OCI-LY1 (cell line): ENCODE data around the gene USP48.

Experiments used
- CTCF ChIP-seq: fragments of 200-600 bp; sonication (generic), shearing (Covaris generic); IDR thresholded peaks from 2 replicates; pipeline ENCODE4 v1.5.1; 2017; ENCODE audit warnings: mild to moderate bottlenecking, antibody characterized with exemption, low read length, moderate library complexity, mixed read lengths
- EZH2 ChIP-seq: fragments of 200-600 bp; sonication (generic), shearing (Covaris generic); IDR thresholded peaks from 2 replicates; pipeline ENCODE4 v1.8.0; 2017; ENCODE audit warnings: borderline replicate concordance, mixed run types, mild to moderate bottlenecking, antibody characterized with exemption, low read length, moderate library complexity, mixed read lengths

DNA sequence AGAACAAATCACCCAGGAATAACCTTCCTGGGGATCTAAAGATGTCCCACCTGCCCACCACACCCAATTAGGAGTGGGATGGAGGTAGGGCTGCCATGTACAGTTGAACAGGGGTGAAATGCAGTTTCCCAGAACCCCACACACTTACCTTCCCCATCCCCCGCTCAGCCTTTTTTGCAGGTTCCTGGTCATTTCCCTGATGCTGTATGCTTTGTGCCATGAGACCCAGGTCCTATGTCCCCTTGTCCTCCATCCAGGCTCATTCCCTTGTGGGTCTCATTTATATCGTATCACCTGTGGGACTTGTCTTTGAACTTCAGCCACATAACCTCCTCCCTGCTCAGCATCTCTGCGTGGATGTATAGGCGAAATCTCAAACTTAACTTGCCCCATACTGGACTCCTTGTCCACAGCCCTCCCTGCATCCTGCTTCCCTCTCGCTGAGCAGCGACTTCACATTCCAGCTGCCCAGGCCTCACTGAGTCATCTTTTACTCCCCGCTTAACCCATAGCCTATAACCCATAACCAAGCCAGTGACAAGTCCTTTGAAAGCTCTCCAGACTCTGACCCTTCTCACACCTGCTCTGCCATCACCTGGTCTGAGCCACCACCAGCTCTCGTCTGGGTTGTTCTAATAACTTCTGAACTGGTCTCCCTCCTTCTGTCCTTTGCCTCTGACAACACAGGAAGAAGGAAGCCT is 33.8 kb upstream of the USP48 start:
- TF ChIP-seq CTCF: no peak
- TF ChIP-seq EZH2: no peak
